ENCODE data around the gene TTC7B.

- TF ChIP-seq, protein P1, sequence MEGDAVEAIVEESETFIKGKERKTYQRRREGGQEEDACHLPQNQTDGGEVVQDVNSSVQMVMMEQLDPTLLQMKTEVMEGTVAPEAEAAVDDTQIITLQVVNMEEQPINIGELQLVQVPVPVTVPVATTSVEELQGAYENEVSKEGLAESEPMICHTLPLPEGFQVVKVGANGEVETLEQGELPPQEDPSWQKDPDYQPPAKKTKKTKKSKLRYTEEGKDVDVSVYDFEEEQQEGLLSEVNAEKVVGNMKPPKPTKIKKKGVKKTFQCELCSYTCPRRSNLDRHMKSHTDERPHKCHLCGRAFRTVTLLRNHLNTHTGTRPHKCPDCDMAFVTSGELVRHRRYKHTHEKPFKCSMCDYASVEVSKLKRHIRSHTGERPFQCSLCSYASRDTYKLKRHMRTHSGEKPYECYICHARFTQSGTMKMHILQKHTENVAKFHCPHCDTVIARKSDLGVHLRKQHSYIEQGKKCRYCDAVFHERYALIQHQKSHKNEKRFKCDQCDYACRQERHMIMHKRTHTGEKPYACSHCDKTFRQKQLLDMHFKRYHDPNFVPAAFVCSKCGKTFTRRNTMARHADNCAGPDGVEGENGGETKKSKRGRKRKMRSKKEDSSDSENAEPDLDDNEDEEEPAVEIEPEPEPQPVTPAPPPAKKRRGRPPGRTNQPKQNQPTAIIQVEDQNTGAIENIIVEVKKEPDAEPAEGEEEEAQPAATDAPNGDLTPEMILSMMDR (IDR thresholded peaks at IDR 0.05): no peak
- no peak for TF ChIP-seq EP300 (IDR thresholded peaks at IDR 0.05)
Measured at GRCh38 chr14:90844321-90844720, 28.1 kb upstream of the TTC7B start.
